Calu3 (cell line): ENCODE data around the gene BIRC5. TPM values are rescaled to one million over a fixed set of nuclear protein-coding genes. Genes with fewer than 3 reads are reported as not detected.

Experiments
- BruUV-seq: library from RNA; stranded (reverse); fragments of 400-500 nt; replicated peaks from 2 replicates; lab custom pipeline; 2021; lab: Mats Ljungman, UMichigan
- CTCF ChIA-PET: fragments of 300-600 bp; sonication (Branson Sonifier 250); formaldehyde crosslinking; loops from one replicate; lab custom pipeline; 2022; ENCODE audit warnings: antibody characterized with exemption; lab: Charles Lee
- DNase-seq: peaks from one replicate; pipeline ENCODE4 v3.0.0; 2022
- H3K27ac Mint-ChIP-seq: one replicate; pipeline ENCODE4 v1.8.0; 2022; ENCODE audit warnings: mixed read lengths; ENCODE audit not compliant: unreplicated experiment
- H3K27me3 Mint-ChIP-seq: one replicate; pipeline ENCODE4 v1.8.0; 2022; ENCODE audit warnings: mixed read lengths; ENCODE audit not compliant: unreplicated experiment
- H3K36me3 Mint-ChIP-seq: one replicate; pipeline ENCODE4 v1.8.0; 2022; ENCODE audit warnings: mild to moderate bottlenecking, moderate library complexity, mixed read lengths; ENCODE audit not compliant: insufficient read depth, unreplicated experiment
- H3K4me1 Mint-ChIP-seq: one replicate; pipeline ENCODE4 v1.8.0; 2022; ENCODE audit warnings: mild to moderate bottlenecking, low read depth, mixed read lengths; ENCODE audit not compliant: unreplicated experiment
- H3K4me3 Mint-ChIP-seq: one replicate; pipeline ENCODE4 v1.8.0; 2022; ENCODE audit warnings: mild to moderate bottlenecking, low read depth, moderate library complexity, mixed read lengths; ENCODE audit not compliant: unreplicated experiment
- H3K9me3 Mint-ChIP-seq: one replicate; pipeline ENCODE4 v1.8.0; 2022; ENCODE audit warnings: low read depth, mixed read lengths; ENCODE audit not compliant: unreplicated experiment
- intact Hi-C: fragments of 100-400 bp; cut with micrococcal nuclease; formaldehyde crosslinking; loops from one replicate; pipeline ENCODE4 v1.10.0; 2022; ENCODE audit not compliant: unreplicated experiment
- total RNA-seq: library from RNA; stranded (reverse); gene quantifications from 2 replicates; pipeline ENCODE4 v1.2.3, GENCODE V29; 2022
- TF ChIP-seq, protein P1 (sequence below): fragments of 200-600 bp; IDR thresholded peaks from one replicate; pipeline ENCODE4 v1.8.0; 2022; ENCODE audit warnings: antibody characterized with exemption; ENCODE audit not compliant: unreplicated experiment

The BIRC5 gene
- total RNA-seq, 1 experiment from 2014 or later = 58.5 TPM

GRCh38 chr17:78248051-78248914, 34.2 kb downstream of the BIRC5 start:
- CTCF ChIA-PET = interaction anchor here (0.6 to 3.6 kb wide), 3 partner anchors 174 to 1585 kb away, joined by 3 to 28 read pairs (median 5); no protein-coding TSS in a partner anchor
- intact Hi-C loops = no loop called here
- Mint-ChIP-seq H3K36me3 (peaks cover 9% of the 10 kb centered on the region), H3K4me1 (peaks cover 15% of the 10 kb centered on the region), H3K27ac (no peak overlapping the region), H3K4me3 (no peak overlapping the region), H3K9me3 (no peaks in the 10 kb centered on the region), H3K27me3 (peaks cover 10% of the 10 kb centered on the region)
- TF ChIP-seq, protein P1, sequence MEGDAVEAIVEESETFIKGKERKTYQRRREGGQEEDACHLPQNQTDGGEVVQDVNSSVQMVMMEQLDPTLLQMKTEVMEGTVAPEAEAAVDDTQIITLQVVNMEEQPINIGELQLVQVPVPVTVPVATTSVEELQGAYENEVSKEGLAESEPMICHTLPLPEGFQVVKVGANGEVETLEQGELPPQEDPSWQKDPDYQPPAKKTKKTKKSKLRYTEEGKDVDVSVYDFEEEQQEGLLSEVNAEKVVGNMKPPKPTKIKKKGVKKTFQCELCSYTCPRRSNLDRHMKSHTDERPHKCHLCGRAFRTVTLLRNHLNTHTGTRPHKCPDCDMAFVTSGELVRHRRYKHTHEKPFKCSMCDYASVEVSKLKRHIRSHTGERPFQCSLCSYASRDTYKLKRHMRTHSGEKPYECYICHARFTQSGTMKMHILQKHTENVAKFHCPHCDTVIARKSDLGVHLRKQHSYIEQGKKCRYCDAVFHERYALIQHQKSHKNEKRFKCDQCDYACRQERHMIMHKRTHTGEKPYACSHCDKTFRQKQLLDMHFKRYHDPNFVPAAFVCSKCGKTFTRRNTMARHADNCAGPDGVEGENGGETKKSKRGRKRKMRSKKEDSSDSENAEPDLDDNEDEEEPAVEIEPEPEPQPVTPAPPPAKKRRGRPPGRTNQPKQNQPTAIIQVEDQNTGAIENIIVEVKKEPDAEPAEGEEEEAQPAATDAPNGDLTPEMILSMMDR = no peak
- no peak for DNase-seq
- BruUV-seq = no TSS peak

DNA sequence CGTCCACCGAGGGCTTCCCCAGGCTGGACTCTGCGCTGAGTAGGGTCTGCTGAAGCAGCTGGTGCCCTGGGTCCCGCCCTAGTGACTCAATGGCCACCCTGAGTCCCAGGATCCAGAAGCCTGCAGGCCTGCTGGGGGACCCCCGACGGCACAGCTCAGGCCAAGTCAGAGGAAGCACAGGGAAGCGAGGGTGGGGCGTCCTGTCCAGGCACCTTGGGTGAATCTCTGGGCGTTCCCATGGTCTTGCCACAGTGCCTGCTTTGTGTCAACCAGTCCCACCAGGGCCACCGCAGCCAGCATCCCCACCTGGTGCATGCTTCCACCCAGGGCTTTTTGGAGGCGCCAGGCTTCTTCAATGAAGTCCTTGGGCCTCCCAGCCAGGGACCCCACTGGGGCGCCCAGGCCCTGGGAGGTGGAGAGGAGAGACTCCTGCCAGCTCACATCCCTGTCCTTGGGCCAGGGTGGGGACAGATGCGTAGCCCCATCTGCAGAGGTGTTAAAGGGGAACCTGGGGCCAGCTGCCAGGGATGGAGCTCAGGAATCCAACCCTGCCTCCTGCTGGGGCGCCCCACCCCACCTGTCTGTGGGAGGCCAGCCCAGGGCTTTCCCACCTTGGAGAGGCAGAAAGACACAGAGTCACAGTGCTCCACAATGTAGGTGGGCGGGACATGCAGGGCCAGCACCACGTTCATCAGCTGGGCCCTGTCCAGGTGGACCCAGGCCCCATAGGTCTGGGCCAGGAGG, 35.2 kb downstream of the BIRC5 start:
- Mint-ChIP-seq H3K4me1 (peaks cover 15% of the 10 kb centered on the region), H3K27ac (no peak overlapping the region), H3K36me3 (peaks cover 14% of the 10 kb centered on the region), H3K27me3 (peaks cover 10% of the 10 kb centered on the region), H3K4me3 (no peak overlapping the region), H3K9me3 (no peaks in the 10 kb centered on the region)
- BruUV-seq = no TSS peak
- intact Hi-C loops = no loop called here
- TF ChIP-seq, protein P1 = no peak
- CTCF ChIA-PET = interaction anchor here (0.5 to 3.6 kb wide), 4 partner anchors 21 to 173 kb away, joined by 3 to 33 read pairs (median 16); no protein-coding TSS in a partner anchor
- no peak for DNase-seq

GRCh38 chr17:78249818-78250806, 36.1 kb downstream of the BIRC5 start:
- BruUV-seq = no TSS peak
- Mint-ChIP-seq H3K4me3 (no peak overlapping the region), H3K27me3 (peaks cover 10% of the 10 kb centered on the region), H3K36me3 (peaks cover 18% of the 10 kb centered on the region), H3K4me1 (peaks cover 15% of the 10 kb centered on the region), H3K27ac (no peak overlapping the region), H3K9me3 (no peaks in the 10 kb centered on the region)
- CTCF ChIA-PET = interaction anchor here (1.1 to 3.6 kb wide), 12 partner anchors 10 to 209 kb away, joined by 3 to 33 read pairs (median 5); partner anchors contain the start of genes AFMID, SOCS3 and TK1
- TF ChIP-seq, protein P1 = no peak
- DNase-seq = no peak
- intact Hi-C loops = loop anchor here (2.0 kb wide), 3 partner anchors 137 to 173 kb away; no protein-coding TSS in a partner anchor
